Brain microvascular endothelial cell (primary cell): Measurements from ENCODE around the gene HERC3.

ENCODE experiments used
- DNase-seq: peaks from one replicate; pipeline ENCODE4 v3.0.0-alpha.2; 2020
- H3K27ac ChIP-seq: fragments of 250-450 bp; sonication (Bioruptor Pico); 2 replicates; pipeline ENCODE4 v1.5.1; 2020; ENCODE audit warnings: mild to moderate bottlenecking, moderate library complexity
- H3K27me3 ChIP-seq: fragments of 250-450 bp; sonication (Bioruptor Pico); replicated peaks from 2 replicates; pipeline ENCODE4 v1.5.1; 2020; ENCODE audit warnings: mild to moderate bottlenecking
- H3K36me3 ChIP-seq: fragments of 250-450 bp; sonication (Bioruptor Pico); replicated peaks from 2 replicates; pipeline ENCODE4 v1.5.1; 2020; ENCODE audit warnings: mild to moderate bottlenecking
- H3K4me3 ChIP-seq: 2 replicates; pipeline ENCODE4 v1.5.1; 2011; ENCODE audit warnings: low read depth, mild to moderate bottlenecking, control low read depth, low read length, moderate library complexity
- CTCF ChIP-seq: IDR thresholded peaks from 2 replicates; pipeline ENCODE4 v1.5.1; 2011; ENCODE audit warnings: low read depth, mild to moderate bottlenecking, moderate library complexity, low read length, control low read depth, inconsistent platforms; ENCODE audit errors: missing control alignments
- in situ Hi-C: cut with HindIII; loops from 2 replicates; pipeline ENCODE4 v1.10.0; 2017; ENCODE audit warnings: low sequenced_read_pairs, low pct_ligation_motif_present

HERC3 gene

GRCh38 chr4:88591787-88592599 lies at the start of gene HERC3:
Gene HERC3, plus strand, starts transcription at chr4:88592480. Its CDS starts 13,344 bp downstream, at chr4:88605824.
- peak; percentile 74 for DNase-seq
- H3K27ac ChIP-seq: peak within 1 kb of the TSS; percentile 3
- peak within 1 kb of the TSS; percentile 82 for H3K4me3 ChIP-seq
- in situ Hi-C loops: no loop called here
- H3K36me3 ChIP-seq: no peaks in the 10 kb centered on the region
- H3K27me3 ChIP-seq: no peaks in the 10 kb centered on the region
- no peak for TF ChIP-seq CTCF

DNA sequence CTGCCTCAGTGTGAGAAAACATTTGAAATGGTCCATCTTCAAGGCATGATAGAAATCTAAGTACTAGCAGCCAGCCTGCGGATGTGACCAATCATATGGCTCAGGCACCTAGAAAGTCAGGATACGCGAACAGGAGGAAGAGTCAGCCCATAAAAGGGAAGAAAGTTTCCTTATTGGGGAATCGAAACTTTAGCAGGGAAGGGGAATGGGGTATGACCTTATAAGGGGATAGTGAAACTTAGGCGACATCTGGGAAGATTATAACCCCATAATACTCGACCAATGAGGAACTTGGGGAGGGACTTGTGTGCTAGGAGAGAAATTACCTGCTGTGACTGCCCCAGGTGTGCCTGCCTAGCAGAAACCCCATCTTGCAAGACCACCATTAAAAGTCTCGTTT lies 42.5 kb upstream of the HERC3 start:
- H3K4me3 ChIP-seq: no peak overlapping the region
- no peaks in the 10 kb centered on the region for H3K36me3 ChIP-seq
- no peak overlapping the region for H3K27ac ChIP-seq
- no peak for DNase-seq
- no peak for TF ChIP-seq CTCF
- in situ Hi-C loops: no loop called here
- no peaks in the 10 kb centered on the region for H3K27me3 ChIP-seq

DNA sequence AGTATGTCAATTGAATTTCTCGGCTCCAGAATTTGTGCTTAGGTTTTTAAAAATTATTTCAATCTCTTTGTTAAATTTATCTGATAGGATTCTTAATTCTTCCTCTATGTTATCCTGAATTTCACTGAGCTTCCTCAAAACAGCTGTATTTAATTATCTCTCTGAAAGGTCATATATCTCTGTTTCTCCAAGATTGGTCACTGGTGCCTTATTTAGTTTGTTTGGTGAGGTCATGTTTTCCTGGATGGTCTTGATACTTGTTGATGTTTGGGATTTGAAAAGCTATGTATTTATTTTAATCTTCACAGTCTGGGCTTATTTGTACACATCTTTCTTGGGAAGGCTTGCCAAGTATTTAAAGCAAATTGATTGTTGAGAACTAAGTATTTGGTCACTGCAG lies 24.7 kb upstream of the HERC3 start:
- TF ChIP-seq CTCF: no peak
- DNase-seq: no peak
- no peak overlapping the region for H3K27ac ChIP-seq
- in situ Hi-C loops: no loop called here
- no peaks in the 10 kb centered on the region for H3K27me3 ChIP-seq
- H3K4me3 ChIP-seq: no peak overlapping the region
- no peaks in the 10 kb centered on the region for H3K36me3 ChIP-seq

DNA sequence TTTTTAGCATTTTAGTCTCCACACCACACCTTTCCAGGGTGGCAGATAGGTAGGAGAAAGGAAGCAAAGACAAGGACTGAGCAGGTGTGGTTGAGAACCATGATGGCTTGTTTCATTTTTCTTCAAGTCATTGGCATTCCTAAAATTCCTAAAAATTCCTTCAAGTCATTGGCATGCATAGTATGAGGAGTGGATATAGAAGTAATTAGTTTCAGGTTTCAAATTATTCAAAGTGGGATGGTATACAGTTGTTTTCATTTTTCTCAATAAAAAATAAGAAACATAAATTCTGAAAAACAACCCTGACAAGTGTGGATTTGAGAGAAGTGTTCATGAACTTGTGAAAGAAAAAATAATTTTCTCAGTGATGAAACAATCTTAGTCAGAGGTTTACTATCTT lies 22.3 kb upstream of the HERC3 start:
- Histone ChIP-seq H3K27ac (no peak overlapping the region), H3K4me3 (no peak overlapping the region), H3K27me3 (no peaks in the 10 kb centered on the region), H3K36me3 (no peaks in the 10 kb centered on the region)
- no peak for TF ChIP-seq CTCF
- no peak for DNase-seq
- in situ Hi-C loops: no loop called here

DNA sequence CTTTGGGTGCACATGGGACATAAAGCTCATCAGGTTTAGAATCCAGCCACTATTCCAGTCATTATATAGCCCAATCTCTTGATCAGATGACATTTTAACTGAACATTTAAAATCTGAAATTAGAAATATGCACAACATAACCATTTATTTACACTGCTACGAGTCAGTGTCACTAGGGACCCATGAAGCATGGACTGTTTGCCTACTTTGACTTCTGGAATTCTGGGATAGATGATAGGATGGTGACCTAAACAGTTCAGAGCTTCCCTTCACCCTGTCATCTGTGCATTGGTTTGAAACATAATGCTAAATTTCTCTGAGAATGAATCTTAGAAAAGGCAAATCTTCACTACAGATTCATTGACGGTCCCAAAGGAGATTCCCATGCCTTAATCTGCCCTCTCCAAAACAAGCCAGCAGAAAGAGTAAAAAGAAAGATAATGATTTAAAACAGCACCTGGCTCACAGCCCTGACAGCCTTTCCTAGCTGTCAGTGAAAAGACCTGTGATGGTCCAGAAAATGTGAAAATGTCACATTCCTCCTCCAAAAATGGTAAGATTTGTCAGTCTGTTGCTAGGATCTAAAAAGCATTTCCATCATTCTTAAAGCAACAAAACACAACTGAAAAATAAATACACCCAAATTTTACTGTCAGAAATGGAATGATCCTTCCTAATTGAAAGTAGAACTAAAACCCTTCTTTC lies 18.9 kb upstream of the HERC3 start:
- Histone ChIP-seq H3K27me3 (no peaks in the 10 kb centered on the region), H3K27ac (no peak overlapping the region), H3K4me3 (no peak overlapping the region), H3K36me3 (no peaks in the 10 kb centered on the region)
- no peak for DNase-seq
- no peak for TF ChIP-seq CTCF
- in situ Hi-C loops: no loop called here
